Stimulated activated CD4-positive, alpha-beta T cell treated with anti-CD3 and anti-CD28 coated beads, Interleukin-2, amount 100 ng/mL, for 48 hours (primary cell): ENCODE measurements around the gene RAD51B.

Source experiments
- DNase-seq, 2 donors: peaks; one replicate each; pipeline ENCODE4 v3.0.0-alpha.2; 2020

RAD51B gene

GRCh38 chr14:67908052-67908754, 88.6 kb downstream of the RAD51B start:
- DNase-seq, result no peak

DNA sequence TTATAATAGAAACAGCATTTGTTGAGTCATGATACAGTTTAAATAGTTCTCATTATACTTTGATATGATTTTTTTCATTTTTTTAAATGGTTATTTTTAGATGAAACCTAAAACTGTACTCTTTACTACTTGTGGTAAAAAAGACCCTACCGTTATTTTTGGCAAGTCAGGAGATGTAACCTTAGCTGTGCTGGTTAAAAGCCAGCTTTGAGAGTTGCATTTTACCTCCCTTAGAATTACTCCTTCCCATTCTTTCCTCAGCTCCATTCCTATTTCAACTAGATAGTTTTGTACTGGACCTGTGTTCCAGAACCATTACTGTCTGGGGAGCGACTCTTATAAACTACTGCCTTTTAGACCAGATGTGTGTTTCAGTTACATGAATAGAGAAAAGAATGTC, 92.0 kb downstream of the RAD51B start:
- DNase-seq, result no peak

DNA sequence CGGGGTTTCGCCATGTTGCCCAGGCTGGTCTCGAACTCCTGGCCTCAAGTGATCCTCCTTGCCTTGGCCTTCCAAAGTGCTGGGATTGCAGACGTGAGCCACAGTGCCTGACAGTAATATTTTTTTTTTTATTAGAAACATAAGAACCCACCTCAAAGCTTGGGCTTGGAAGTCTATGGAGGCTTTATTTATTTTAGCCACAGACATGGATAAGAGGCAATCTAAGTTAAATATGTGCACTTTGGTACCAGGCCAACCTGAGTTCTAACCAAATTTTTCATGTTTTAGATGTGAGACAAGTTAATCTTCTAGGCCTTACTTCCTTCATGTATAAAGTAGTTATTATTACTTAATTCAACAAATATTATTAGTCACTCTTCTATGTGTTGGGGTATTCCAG, 96.9 kb downstream of the RAD51B start:
- DNase-seq, result no peak

GRCh38 chr14:67917006-67917405, 97.4 kb downstream of the RAD51B start:
- DNase-seq, result no peak

DNA sequence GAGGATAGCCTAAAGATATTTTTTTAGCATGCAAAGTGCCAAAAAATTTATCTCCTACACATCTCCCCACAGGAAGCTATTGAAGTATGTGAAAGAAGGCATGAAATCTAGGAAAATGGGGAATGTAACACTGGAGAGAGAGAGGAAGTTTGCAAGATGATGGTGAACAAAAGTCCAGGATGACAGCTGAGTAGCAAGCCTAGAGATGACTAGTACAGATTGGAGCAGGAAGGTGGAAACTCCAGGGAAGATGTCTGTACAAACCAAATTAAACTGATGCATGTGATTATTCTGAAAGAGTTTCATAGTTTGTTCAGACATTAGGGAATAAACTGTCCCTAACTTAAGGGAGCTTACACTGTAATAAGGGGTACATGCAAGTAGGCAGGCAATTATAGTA, 99.3 kb downstream of the RAD51B start:
- no peak for DNase-seq

GRCh38 chr14:67919259-67920032, 99.9 kb downstream of the RAD51B start:
- no peak for DNase-seq

DNA sequence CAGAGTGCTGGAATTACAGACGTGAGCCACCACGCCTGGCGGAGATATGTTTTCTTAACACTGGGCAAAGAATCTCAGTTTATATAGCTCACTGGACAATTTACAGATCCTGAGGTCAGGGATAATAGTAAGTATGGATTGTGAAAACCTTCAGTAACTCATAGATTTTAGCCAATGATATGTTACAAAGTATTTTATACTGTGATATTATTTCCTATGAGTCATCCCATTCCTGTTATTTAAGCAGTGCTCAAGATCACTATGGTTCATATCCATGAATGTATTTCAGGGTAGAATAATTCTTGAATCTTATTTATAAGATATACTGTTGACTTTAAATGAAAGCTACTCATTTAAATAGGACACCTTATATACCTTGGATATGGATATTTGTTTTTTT, 107.2 kb downstream of the RAD51B start:
- DNase-seq, result no peak

GRCh38 chr14:67927244-67927643, 107.7 kb downstream of the RAD51B start:
- no peak for DNase-seq

- no peak for DNase-seq
Measured at GRCh38 chr14:67928375-67928774, 108.8 kb downstream of the RAD51B start.

DNA sequence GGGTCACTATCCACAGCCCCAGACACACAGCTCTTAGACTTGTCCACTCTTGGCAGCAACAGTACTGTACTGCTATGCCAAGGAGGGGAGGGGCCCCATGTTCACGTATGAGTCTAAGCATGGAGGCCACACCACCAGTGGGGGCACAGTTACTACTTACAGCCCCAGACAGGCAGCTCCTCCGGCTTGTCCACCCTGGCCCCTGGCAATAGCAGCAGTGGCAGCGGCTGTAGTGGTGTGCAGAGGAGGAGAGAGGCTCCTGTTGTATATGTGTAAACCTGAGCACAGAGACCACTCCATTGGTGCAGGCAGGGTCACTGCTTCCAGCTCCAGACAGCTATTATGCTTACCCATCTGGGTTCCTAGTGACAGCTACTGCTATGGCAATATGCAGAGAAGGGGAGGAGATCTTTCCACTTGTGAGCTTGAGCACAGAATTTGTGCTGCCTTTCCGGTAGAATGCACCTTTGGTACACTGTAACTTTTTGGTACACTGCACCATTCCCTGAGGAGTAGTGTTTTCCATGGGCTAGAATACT, 113.2 kb downstream of the RAD51B start:
- DNase-seq, result no peak

DNA sequence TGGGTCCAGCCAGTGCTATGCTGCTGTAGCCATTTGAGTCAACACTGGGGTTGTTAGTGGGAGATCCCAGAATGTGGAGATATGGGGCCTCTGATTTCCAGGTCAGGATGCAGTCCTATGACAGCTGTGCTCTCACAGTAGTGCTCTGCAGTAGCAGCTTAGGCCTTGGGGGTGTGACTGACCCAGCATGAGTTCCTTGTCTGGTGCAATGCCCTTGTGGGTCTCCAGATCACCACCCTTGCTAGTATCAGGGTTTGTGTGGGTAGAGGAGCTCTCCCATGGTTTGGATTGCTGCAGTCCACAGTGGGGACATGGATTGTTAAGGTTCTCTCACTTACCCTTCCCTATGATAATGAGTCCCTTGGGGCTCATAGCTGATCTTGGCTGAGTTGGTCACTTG, 113.7 kb downstream of the RAD51B start:
- no peak for DNase-seq

DNA sequence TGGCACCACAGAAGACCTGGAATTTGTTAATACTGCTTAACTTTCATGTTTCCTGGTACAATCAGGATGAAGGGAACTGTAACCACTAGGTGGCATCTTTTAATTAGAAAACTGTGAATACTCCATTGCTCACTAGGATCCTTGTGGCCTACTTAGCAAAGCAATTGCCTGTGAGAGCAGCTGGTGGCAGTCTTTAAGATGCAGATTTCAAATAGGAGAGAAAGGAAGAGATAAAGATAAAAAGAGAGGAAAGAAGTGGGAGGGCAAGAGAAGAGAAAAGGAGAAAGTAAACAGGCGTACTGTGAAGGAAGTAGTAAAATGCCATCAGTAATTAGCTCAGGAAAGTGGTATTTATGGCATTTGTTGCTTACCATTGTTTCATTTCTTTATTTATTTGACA, 114.5 kb downstream of the RAD51B start:
- DNase-seq, result no peak

DNA sequence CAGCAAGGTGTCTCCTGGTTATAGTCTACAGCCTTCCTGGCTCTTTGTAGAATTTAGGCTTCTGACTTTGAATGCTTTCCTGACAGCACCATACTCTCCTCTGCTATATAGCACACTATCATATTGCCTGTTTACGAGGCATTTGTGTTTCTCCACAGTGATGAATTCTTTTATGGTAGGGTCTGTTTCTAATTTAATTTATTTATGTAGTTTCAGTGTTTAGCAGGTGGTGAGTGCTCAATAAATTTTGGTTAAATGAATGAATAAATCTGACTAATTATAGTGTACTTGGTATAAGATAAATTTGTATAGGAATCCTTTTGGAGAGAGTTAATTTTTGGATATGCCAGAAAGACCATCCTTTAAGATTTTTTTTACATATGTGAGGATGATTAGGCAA, 115.3 kb downstream of the RAD51B start:
- DNase-seq, result no peak

DNA sequence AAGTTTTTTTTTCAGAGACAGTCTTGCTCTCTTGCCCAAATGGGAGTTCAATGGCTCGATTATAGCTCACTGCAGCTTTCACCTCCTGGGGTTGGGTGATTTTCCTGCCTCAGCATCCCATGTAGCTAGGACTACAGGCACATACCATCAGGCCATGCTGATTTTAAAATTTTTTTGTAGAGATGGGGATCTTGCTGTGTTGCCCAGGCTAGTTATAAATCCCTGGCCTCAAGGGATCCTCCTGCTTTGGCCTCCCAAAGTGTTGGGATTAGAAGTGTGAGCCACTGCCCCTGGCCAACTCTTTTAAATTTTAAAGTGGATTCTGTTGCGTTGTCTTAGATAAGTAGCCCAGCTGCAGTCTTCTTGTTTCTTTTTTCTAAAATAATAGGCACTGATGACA, 115.8 kb downstream of the RAD51B start:
- DNase-seq, result no peak

GRCh38 chr14:67938071-67938470, 118.5 kb downstream of the RAD51B start:
- DNase-seq, result no peak

DNA sequence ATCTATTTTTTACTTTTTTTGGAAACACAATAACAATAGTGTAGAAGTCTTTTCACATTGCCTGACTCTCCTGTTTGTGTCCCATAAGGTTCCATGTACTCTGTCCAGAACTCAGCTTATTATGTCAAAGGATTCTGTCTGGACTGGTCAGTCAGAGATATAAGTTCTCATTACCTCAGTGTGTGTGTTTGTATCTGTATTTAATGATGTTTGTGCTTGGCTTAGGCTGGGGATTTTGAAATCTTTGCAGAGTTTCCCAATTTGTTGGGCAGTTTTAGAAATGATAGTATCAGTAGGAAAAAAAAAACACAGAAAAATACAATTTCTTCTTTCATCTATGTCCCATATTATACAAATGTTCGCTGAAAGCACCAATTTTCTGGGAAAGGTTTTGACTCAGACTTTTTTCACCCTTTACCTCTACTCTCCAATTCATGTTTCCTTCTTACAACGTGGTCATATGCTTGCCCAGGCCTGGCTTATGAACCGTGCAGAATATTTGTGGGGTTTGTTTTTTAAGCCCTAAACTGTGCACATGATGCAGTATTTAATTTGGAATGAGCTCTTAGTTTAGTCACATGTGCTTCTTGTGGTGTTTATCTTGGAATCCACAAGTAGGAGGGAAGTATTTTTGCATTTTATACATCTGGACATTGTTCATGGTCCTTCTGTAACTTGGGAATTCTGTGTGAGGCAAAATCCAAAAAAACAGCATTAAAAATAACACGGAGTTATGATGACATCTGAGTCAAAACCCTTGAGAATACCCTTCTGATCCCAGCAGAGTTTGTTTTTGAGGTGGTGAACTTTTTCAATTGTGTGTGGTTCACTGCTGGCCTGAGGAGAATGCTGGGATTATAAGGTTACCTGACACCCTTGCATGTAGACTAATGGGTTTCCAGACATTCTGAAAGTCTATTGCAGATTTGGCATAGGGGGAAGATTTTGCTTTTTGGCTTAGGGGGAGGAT, 121.2 kb downstream of the RAD51B start:
- no peak for DNase-seq

GRCh38 chr14:67941456-67942018, 122.0 kb downstream of the RAD51B start:
- no peak for DNase-seq

GRCh38 chr14:67942080-67942710, 122.6 kb downstream of the RAD51B start:
- DNase-seq, result no peak

GRCh38 chr14:67943947-67944346, 124.4 kb downstream of the RAD51B start:
- peak; percentile 40 to 55 for DNase-seq

GRCh38 chr14:67944605-67945004, 125.0 kb downstream of the RAD51B start:
- no peak for DNase-seq

- DNase-seq, result no peak
Measured at GRCh38 chr14:67949771-67950170, 130.2 kb downstream of the RAD51B start.

DNA sequence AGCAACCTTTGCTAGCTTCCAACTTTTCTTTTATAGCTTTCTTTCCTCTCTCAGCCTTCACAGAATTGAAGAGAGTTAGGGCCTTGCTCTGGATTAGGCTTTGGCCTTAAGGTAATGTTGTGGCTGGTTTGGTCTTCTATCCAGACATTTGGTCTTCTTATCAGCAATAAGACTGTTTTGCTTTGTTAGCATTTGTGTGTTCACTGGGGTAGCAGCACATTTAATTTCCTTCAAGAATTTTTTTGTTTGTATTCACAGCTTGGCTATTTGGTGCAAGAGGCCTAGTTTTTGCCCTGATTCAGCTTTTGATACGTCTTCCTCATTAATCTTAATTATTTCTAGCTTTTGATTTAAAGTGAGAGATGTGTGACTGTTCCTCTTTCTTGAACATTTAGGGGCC, 130.8 kb downstream of the RAD51B start:
- no peak for DNase-seq
